ENCODE data around the gene RRBP1. TPM values are rescaled to one million over a fixed set of nuclear protein-coding genes. Genes with fewer than 3 reads are reported as not detected.

The RRBP1 gene
- total RNA-seq, 1 experiment from 2014 or later = 75.9 TPM

DNA sequence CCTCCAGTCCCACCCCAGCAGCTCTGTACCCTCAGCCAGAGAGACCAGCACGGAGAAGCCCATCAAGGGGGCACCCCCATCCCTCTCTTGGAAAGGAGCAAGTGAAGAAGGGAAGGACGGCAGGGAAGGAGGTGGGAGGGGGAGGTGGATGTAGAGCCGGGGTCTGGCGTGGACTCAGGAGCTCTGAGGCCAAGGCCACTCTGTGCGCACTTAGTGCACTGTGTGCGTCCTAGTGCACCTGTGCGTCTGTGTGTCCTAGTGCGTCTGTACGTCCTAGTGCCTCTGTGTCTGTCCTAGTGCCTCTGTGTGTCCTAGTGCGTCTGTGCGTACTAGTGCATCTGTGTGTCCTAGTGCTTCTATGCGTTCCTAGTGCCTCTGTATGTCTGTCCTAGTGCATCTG lies 58.0 kb downstream of the RRBP1 start:
- ChIA-PET POLR2A (ENCODE audit: low non-redundant PET) (no interaction called here), CTCF (no interaction called here)
- DNase-seq (ENCODE audit: low spot score) = no peak
- Histone ChIP-seq H3K4me3 (ENCODE audit: low read depth, low read length, poor library complexity, severe bottlenecking) (no peak overlapping the region), H3K9me3 (ENCODE audit: low read depth, low read length, poor library complexity, severe bottlenecking) (no peaks in the 10 kb centered on the region), H3K36me3 (ENCODE audit: insufficient read depth, low read length, poor library complexity, severe bottlenecking) (peaks cover 20% of the 10 kb centered on the region), H3K27me3 (replicated peaks; ENCODE audit: insufficient read depth, low read depth, low read length, poor library complexity) (no peaks in the 10 kb centered on the region), H3K4me1 (ENCODE audit: insufficient read depth, low read length, poor library complexity, severe bottlenecking) (no peaks in the 10 kb centered on the region), H3K27ac (ENCODE audit: low read depth, low read length, poor library complexity, severe bottlenecking) (no peak overlapping the region)
- BruUV-seq (replicated peaks) = no TSS peak
- intact Hi-C loops (cut with micrococcal nuclease; ENCODE audit: unreplicated experiment) = no loop called here
- TF ChIP-seq, protein P1, sequence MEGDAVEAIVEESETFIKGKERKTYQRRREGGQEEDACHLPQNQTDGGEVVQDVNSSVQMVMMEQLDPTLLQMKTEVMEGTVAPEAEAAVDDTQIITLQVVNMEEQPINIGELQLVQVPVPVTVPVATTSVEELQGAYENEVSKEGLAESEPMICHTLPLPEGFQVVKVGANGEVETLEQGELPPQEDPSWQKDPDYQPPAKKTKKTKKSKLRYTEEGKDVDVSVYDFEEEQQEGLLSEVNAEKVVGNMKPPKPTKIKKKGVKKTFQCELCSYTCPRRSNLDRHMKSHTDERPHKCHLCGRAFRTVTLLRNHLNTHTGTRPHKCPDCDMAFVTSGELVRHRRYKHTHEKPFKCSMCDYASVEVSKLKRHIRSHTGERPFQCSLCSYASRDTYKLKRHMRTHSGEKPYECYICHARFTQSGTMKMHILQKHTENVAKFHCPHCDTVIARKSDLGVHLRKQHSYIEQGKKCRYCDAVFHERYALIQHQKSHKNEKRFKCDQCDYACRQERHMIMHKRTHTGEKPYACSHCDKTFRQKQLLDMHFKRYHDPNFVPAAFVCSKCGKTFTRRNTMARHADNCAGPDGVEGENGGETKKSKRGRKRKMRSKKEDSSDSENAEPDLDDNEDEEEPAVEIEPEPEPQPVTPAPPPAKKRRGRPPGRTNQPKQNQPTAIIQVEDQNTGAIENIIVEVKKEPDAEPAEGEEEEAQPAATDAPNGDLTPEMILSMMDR (conservative IDR thresholded peaks at IDR 0.05; ENCODE audit: low read depth, low read length) = no peak
- no peak for TF ChIP-seq EZH2 (IDR thresholded peaks at IDR 0.05; ENCODE audit: borderline replicate concordance, low read depth, low read length, poor library complexity, severe bottlenecking)

DNA sequence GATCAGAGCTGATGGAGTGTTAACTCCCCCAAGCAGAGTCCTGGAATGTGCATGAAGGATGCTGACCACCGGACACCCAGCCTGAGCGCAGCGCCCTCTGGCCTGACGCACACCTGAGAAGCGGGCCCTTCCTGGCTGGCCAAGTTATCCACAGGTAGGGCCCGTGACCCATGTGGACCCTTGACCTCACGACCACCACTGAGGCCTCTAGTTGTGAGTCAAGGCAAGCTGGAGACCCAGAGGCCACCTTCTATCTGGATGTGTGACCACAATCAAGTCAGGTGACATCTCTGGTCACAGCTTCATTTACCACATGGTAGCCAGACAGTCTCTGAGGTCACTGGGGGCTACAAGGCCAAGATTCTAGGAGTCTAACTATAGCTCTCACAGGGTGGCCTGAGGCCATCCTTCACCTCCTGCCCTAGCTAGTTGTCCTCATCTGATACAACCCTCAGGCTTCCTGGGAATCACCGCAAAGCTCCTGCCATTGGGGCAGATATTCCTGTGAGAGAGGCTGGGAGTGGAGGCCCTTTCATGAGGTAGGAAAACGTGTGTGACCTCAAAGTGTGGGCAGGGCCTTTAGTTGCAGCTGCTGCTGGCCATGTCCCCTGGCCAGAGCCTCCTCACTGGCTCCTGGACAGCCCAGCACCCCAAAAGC lies 59.1 kb downstream of the RRBP1 start:
- no peak overlapping the region for H3K4me3 ChIP-seq (ENCODE audit: low read depth, low read length, poor library complexity, severe bottlenecking)
- no peaks in the 10 kb centered on the region for H3K27me3 ChIP-seq (replicated peaks; ENCODE audit: insufficient read depth, low read depth, low read length, poor library complexity)
- no peak for DNase-seq (ENCODE audit: low spot score)
- H3K27ac ChIP-seq (ENCODE audit: low read depth, low read length, poor library complexity, severe bottlenecking) = no peak overlapping the region
- intact Hi-C loops (cut with micrococcal nuclease; ENCODE audit: unreplicated experiment) = no loop called here
- POLR2A ChIA-PET (ENCODE audit: low non-redundant PET) = no interaction called here
- peaks cover 20% of the 10 kb centered on the region for H3K36me3 ChIP-seq (ENCODE audit: insufficient read depth, low read length, poor library complexity, severe bottlenecking)
- CTCF ChIA-PET = no interaction called here
- TF ChIP-seq EZH2 (IDR thresholded peaks at IDR 0.05; ENCODE audit: borderline replicate concordance, low read depth, low read length, poor library complexity, severe bottlenecking) = no peak
- TF ChIP-seq, protein P1 (conservative IDR thresholded peaks at IDR 0.05; ENCODE audit: low read depth, low read length) = no peak
- BruUV-seq (replicated peaks) = no TSS peak
- H3K4me1 ChIP-seq (ENCODE audit: insufficient read depth, low read length, poor library complexity, severe bottlenecking) = no peaks in the 10 kb centered on the region
- no peaks in the 10 kb centered on the region for H3K9me3 ChIP-seq (ENCODE audit: low read depth, low read length, poor library complexity, severe bottlenecking)

DNA sequence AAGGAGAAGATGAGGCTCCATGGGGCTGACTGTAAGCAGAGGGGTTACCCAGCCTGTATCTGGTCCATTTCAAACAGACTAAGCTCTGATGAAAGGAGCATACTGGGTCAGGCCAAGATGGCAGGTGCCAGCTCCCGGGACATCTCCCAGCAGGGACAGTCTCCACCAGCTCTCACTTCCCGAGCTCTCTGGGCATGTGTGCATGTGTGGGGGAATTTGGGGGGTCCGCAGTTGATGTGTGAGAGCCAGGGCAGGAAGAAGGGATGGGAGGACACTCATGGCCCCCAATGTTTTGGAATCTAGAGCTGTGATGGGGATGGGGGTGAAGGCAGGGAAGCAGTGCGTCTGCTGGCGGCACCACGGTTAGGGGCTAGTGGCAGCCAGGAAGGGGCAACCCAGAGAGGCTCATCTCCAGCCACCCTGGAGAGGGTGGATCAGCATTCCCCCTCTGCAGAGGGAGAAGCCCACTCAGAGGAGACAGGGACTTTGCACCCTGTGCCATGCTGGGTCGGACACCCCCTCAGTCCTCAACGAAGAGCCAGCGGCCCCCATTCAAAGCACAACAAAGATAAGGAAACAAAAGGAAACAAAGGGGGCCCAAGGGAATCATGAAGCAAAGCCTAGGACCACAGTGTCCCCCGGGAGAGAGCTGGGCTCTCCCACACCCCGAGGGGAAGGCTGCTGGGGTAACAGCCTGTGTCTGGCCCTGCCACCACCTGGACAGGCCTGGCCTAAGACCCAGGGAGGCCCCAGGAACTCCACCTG lies 59.8 kb downstream of the RRBP1 start:
- Histone ChIP-seq H3K27ac (ENCODE audit: low read depth, low read length, poor library complexity, severe bottlenecking) (no peak overlapping the region), H3K9me3 (ENCODE audit: low read depth, low read length, poor library complexity, severe bottlenecking) (no peaks in the 10 kb centered on the region), H3K36me3 (ENCODE audit: insufficient read depth, low read length, poor library complexity, severe bottlenecking) (peaks cover 22% of the 10 kb centered on the region), H3K27me3 (replicated peaks; ENCODE audit: insufficient read depth, low read depth, low read length, poor library complexity) (no peaks in the 10 kb centered on the region), H3K4me1 (ENCODE audit: insufficient read depth, low read length, poor library complexity, severe bottlenecking) (no peaks in the 10 kb centered on the region), H3K4me3 (ENCODE audit: low read depth, low read length, poor library complexity, severe bottlenecking) (no peak overlapping the region)
- intact Hi-C loops (cut with micrococcal nuclease; ENCODE audit: unreplicated experiment) = no loop called here
- ChIA-PET CTCF (no interaction called here), POLR2A (ENCODE audit: low non-redundant PET) (no interaction called here)
- DNase-seq (ENCODE audit: low spot score) = no peak
- TF ChIP-seq, protein P1 (conservative IDR thresholded peaks at IDR 0.05; ENCODE audit: low read depth, low read length) = no peak
- TF ChIP-seq EZH2 (IDR thresholded peaks at IDR 0.05; ENCODE audit: borderline replicate concordance, low read depth, low read length, poor library complexity, severe bottlenecking) = no peak
- BruUV-seq (replicated peaks) = no TSS peak
